ENCODE data around the gene KANK2. TPM values are rescaled to one million over a fixed set of nuclear protein-coding genes. Genes with fewer than 3 reads are reported as not detected.

KANK2 gene
- total and polyA plus RNA-seq, 2 of the 13 experiments (the other 11 are each of a cell fraction or from before 2014, with no cell fraction given): 5.7 to 12.9 TPM

DNA sequence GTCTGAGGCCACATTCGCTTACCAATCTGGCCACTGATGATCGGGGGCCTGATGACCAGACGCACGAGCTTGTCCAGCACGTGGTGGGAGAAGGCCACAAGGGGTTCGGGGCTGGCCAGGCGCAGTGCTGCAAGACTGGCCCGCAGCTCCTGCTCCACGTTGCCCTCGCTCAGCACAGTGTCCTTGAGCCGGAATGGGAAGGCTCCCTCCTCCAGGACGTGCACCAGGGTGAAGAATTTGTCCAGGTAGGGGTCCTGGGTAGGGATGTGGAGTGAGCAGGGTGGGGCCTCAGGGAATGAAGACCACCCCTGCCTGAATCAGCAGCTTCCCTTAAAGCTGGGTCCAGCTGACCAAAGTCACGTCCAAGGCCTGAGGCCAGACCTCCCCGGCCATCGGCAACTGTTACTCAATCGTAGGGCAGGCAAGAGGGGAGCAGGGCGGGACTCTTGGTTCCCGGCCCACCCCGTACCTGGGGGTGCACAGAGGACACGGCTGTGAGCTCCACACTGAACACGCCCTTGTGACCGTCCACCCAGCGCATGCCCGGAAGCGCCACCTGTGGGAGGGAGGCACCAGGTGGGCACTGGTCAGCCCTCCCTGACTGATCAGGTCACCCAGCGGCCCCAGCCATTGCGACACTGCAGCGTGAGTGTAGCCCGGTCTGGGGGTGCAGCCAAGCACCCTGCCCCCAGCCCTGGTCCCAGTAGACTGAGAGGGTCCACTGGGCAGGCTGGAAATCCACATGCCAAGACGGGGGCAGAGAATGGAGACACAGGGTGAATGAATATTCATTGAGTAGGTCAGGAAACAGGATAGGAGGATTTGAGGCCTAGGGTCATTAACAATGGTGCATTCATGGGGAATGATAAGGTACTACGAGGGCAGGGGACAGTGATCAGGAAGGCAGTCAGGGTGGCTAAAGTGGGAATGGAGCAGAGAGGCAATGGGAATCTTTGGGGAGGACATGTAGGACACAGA lies 39.3 kb upstream of the KANK2 start (continued):
- TF ChIP-seq, protein P1, sequence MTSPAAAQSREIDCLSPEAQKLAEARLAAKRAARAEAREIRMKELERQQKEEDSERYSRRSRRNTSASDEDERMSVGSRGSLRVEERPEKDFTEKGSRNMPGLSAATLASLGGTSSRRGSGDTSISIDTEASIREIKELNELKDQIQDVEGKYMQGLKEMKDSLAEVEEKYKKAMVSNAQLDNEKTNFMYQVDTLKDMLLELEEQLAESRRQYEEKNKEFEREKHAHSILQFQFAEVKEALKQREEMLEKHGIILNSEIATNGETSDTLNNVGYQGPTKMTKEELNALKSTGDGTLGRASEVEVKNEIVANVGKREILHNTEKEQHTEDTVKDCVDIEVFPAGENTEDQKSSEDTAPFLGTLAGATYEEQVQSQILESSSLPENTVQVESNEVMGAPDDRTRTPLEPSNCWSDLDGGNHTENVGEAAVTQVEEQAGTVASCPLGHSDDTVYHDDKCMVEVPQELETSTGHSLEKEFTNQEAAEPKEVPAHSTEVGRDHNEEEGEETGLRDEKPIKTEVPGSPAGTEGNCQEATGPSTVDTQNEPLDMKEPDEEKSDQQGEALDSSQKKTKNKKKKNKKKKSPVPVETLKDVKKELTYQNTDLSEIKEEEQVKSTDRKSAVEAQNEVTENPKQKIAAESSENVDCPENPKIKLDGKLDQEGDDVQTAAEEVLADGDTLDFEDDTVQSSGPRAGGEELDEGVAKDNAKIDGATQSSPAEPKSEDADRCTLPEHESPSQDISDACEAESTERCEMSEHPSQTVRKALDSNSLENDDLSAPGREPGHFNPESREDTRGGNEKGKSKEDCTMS (CRISPR knock-in tag; conservative IDR thresholded peaks at IDR 0.05): no peak
- TF ChIP-seq GFI1 (CRISPR knock-in tag; IDR thresholded peaks at IDR 0.05; ENCODE audit: borderline replicate concordance) (no peak), JUNB (CRISPR knock-in tag; IDR thresholded peaks at IDR 0.05; ENCODE audit: borderline replicate concordance) (peak; percentile 62; the same call in 1 of the 2 replicates), IRX3 (CRISPR knock-in tag; IDR thresholded peaks at IDR 0.05; ENCODE audit: borderline replicate concordance, low read depth) (peak; percentile 61; the same call in 1 of the 2 replicates), ZNF883 (CRISPR knock-in tag; IDR thresholded peaks at IDR 0.05; ENCODE audit: not compliant biosample characterization) (peak; percentile 66), SIX4 (CRISPR knock-in tag; IDR thresholded peaks at IDR 0.05) (peak; percentile 30; the same call in 1 of the 2 replicates), SALL2 (CRISPR knock-in tag; IDR thresholded peaks at IDR 0.05) (peak; percentile 74), ZNF121 (CRISPR knock-in tag; IDR thresholded peaks at IDR 0.05) (0 out of 2 replicates have a peak, but pooled peaks have one; percentile 31), SUZ12 (IDR thresholded peaks at IDR 0.05; ENCODE audit: low read depth, low read length) (no peak), HMG20A (CRISPR knock-in tag; IDR thresholded peaks at IDR 0.05; ENCODE audit: borderline replicate concordance) (peak; percentile 63; the same call in 1 of the 2 replicates)
- TF ChIP-seq, protein P2, sequence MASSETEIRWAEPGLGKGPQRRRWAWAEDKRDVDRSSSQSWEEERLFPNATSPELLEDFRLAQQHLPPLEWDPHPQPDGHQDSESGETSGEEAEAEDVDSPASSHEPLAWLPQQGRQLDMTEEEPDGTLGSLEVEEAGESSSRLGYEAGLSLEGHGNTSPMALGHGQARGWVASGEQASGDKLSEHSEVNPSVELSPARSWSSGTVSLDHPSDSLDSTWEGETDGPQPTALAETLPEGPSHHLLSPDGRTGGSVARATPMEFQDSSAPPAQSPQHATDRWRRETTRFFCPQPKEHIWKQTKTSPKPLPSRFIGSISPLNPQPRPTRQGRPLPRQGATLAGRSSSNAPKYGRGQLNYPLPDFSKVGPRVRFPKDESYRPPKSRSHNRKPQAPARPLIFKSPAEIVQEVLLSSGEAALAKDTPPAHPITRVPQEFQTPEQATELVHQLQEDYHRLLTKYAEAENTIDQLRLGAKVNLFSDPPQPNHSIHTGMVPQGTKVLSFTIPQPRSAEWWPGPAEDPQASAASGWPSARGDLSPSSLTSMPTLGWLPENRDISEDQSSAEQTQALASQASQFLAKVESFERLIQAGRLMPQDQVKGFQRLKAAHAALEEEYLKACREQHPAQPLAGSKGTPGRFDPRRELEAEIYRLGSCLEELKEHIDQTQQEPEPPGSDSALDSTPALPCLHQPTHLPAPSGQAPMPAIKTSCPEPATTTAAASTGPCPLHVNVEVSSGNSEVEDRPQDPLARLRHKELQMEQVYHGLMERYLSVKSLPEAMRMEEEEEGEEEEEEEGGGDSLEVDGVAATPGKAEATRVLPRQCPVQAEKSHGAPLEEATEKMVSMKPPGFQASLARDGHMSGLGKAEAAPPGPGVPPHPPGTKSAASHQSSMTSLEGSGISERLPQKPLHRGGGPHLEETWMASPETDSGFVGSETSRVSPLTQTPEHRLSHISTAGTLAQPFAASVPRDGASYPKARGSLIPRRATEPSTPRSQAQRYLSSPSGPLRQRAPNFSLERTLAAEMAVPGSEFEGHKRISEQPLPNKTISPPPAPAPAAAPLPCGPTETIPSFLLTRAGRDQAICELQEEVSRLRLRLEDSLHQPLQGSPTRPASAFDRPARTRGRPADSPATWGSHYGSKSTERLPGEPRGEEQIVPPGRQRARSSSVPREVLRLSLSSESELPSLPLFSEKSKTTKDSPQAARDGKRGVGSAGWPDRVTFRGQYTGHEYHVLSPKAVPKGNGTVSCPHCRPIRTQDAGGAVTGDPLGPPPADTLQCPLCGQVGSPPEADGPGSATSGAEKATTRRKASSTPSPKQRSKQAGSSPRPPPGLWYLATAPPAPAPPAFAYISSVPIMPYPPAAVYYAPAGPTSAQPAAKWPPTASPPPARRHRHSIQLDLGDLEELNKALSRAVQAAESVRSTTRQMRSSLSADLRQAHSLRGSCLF (CRISPR knock-in tag; IDR thresholded peaks at IDR 0.05; ENCODE audit: borderline replicate concordance): no peak
- TF ChIP-seq, protein P3, sequence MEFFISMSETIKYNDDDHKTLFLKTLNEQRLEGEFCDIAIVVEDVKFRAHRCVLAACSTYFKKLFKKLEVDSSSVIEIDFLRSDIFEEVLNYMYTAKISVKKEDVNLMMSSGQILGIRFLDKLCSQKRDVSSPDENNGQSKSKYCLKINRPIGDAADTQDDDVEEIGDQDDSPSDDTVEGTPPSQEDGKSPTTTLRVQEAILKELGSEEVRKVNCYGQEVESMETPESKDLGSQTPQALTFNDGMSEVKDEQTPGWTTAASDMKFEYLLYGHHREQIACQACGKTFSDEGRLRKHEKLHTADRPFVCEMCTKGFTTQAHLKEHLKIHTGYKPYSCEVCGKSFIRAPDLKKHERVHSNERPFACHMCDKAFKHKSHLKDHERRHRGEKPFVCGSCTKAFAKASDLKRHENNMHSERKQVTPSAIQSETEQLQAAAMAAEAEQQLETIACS (CRISPR knock-in tag; IDR thresholded peaks at IDR 0.05): no peak
- TF ChIP-seq, protein P4, sequence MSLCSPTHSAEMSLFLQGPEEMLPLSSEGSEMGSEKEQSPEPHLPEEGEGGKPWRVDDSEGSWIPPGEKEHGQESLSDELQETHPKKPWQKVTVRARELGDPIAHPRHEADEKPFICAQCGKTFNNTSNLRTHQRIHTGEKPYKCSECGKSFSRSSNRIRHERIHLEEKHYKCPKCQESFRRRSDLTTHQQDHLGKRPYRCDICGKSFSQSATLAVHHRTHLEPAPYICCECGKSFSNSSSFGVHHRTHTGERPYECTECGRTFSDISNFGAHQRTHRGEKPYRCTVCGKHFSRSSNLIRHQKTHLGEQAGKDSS (CRISPR knock-in tag; IDR thresholded peaks at IDR 0.05; ENCODE audit: borderline replicate concordance, low read depth): no peak; the same call in 1 of the 2 replicates
- TF ChIP-seq, protein P5, sequence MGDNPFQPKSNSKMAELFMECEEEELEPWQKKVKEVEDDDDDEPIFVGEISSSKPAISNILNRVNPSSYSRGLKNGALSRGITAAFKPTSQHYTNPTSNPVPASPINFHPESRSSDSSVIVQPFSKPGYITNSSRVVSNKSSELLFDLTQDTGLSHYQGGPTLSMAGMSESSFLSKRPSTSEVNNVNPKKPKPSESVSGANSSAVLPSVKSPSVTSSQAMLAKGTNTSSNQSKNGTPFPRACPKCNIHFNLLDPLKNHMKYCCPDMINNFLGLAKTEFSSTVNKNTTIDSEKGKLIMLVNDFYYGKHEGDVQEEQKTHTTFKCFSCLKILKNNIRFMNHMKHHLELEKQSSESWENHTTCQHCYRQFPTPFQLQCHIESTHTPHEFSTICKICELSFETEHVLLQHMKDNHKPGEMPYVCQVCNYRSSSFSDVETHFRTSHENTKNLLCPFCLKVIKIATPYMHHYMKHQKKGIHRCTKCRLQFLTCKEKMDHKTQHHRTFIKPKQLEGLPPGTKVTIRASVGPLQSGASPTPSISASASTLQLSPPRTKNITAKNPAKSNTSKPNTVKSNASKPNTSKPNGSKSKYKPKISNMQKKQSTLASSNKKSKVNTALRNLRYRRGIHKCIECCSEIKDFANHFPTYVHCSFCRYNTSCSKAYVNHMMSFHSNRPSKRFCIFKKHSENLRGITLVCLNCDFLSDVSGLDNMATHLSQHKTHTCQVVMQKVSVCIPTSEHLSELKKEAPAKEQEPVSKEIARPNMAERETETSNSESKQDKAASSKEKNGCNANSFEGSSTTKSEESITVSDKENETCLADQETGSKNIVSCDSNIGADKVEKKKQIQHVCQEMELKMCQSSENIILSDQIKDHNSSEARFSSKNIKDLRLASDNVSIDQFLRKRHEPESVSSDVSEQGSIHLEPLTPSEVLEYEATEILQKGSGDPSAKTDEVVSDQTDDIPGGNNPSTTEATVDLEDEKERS (CRISPR knock-in tag; IDR thresholded peaks at IDR 0.05): peak; percentile 18; the same call in 1 of the 2 replicates

Measured in HepG2 (cell line).